Nucleus accumbens (tissue), 56 donors: Measurements from ENCODE around the gene NR6A1.
"Not testable (repeated sequence)": the region's sequence is repeated elsewhere in the genome, so short reads cannot be mapped to it uniquely, and the experiment has no call there.

ENCODE experiments used
- DNase-seq, 56 donors: peaks; one replicate each; lab custom pipeline; 2025; lab: John Stamatoyannopoulos, UW

The NR6A1 gene

GRCh38 chr9:124764774-124765438 is 6.2 kb downstream of the NR6A1 start:
- DNase-seq, result no peak

GRCh38 chr9:124762633-124763032 is 8.5 kb downstream of the NR6A1 start:
- no peak for DNase-seq

- DNase-seq, result no peak
These were observed 9.4 kb downstream of the NR6A1 start for GRCh38 chr9:124761710-124762109.

GRCh38 chr9:124761196-124761595 is 9.9 kb downstream of the NR6A1 start:
- DNase-seq, result no peak

GRCh38 chr9:124760719-124761118 is 10.4 kb downstream of the NR6A1 start:
- no peak for DNase-seq

- DNase-seq, result no peak
These were observed 11.8 kb downstream of the NR6A1 start for GRCh38 chr9:124759327-124759726.

- DNase-seq, result no peak
These were observed 12.4 kb downstream of the NR6A1 start for GRCh38 chr9:124758691-124759090.

GRCh38 chr9:124758061-124758460 is 13.1 kb downstream of the NR6A1 start:
- DNase-seq, result peak in 1 of 56 donors; percentile 11

GRCh38 chr9:124757616-124758015 is 13.5 kb downstream of the NR6A1 start:
- no peak for DNase-seq

GRCh38 chr9:124756011-124756410 is 15.1 kb downstream of the NR6A1 start:
- no peak for DNase-seq

- no peak for DNase-seq
These were observed 16.1 kb downstream of the NR6A1 start for GRCh38 chr9:124755061-124755460.

GRCh38 chr9:124754289-124754688 is 16.8 kb downstream of the NR6A1 start:
- no peak for DNase-seq

- no peak for DNase-seq
These were observed 18.1 kb downstream of the NR6A1 start for GRCh38 chr9:124752967-124753366.

- no peak for DNase-seq
These were observed 21.3 kb downstream of the NR6A1 start for GRCh38 chr9:124749781-124750180.

- no peak for DNase-seq
These were observed 21.8 kb downstream of the NR6A1 start for GRCh38 chr9:124749284-124749683.

- no peak for DNase-seq
These were observed 24.0 kb downstream of the NR6A1 start for GRCh38 chr9:124747065-124747464.

GRCh38 chr9:124743686-124744348 is 27.3 kb downstream of the NR6A1 start:
- no peak for DNase-seq

- DNase-seq, result no peak
These were observed 28.2 kb downstream of the NR6A1 start for GRCh38 chr9:124742940-124743339.

- no peak for DNase-seq
These were observed 29.4 kb downstream of the NR6A1 start for GRCh38 chr9:124741662-124742061.

GRCh38 chr9:124741149-124741548 is 30.0 kb downstream of the NR6A1 start:
- DNase-seq, result no peak

- DNase-seq, result no peak
These were observed 31.8 kb downstream of the NR6A1 start for GRCh38 chr9:124739360-124739759.

GRCh38 chr9:124738075-124738474 is 33.0 kb downstream of the NR6A1 start:
- DNase-seq, result not testable (repeated sequence)
